Thoracic aorta endothelial cell (primary cell): ENCODE data around the gene SRSF9. TPM values are rescaled to one million over a fixed set of nuclear protein-coding genes. Genes with fewer than 3 reads are reported as not detected.

Experiments
- small RNA-seq: library from RNA; depleted of rRNA; stranded (forward); fragments of <200 nt; gene quantifications from one replicate; pipeline ENCODE3, GENCODE V24; 2012
- total RNA-seq: library from RNA; depleted of rRNA; stranded (reverse); fragments of >200 nt; gene quantifications from 2 replicates; pipeline ENCODE4 v1.2.3, GENCODE V29; 2012

Gene SRSF9
- 179 and 196 TPM in 2 replicates for total RNA-seq

GRCh38 chr12:120469450-120470149 is at the start of gene SRSF9:
Gene SRSF9, minus strand, starts transcription at chr12:120469748. Its CDS starts 139 bp downstream, at chr12:120469609.

GRCh38 chr12:120495731-120496412 is 26.3 kb upstream of the SRSF9 start, which contains the start of gene DYNLL1:
Gene DYNLL1, plus strand, starts transcription at chr12:120496113. Its CDS starts 309 bp downstream, at chr12:120496422.

GRCh38 chr12:120445911-120446843 is 23.4 kb downstream of the SRSF9 start, which contains the start of the genes GATC and TRIAP1:
Gene GATC, plus strand, starts transcription at chr12:120446444. Its CDS starts 37 bp downstream, at chr12:120446481.
Gene TRIAP1, minus strand, starts transcription at chr12:120446384. Its CDS starts 12 bp downstream, at chr12:120446372.

GRCh38 chr12:120437735-120438494 is 31.6 kb downstream of the SRSF9 start, which contains the start of gene COX6A1:
Gene COX6A1, plus strand, starts transcription at chr12:120438113. Its CDS starts 14 bp downstream, at chr12:120438127.

Small RNA genes lying within 50 kb of the gene (small RNA-seq; reads per million reads assigned to genes)
- gene RF00019, result not detected

Other genes starting within 250 kb of the SRSF9 start
- gene PXN, start 204.0 kb downstream of the SRSF9 start, total RNA-seq, result 161 and 205 TPM in 2 replicates
- under 0.01 TPM in 2 replicates for gene RNU4-2, start 177.8 kb downstream of the SRSF9 start, total RNA-seq
- gene RNU4-1, start 176.5 kb downstream of the SRSF9 start, total RNA-seq, result under 0.01 TPM in 2 replicates
- gene SIRT4, start 167.4 kb downstream of the SRSF9 start, total RNA-seq, result 0.27 and 0.50 TPM in 2 replicates
- not detected in 2 replicates for gene PLA2G1B, start 142.0 kb downstream of the SRSF9 start, total RNA-seq
- gene MSI1, start 100.6 kb downstream of the SRSF9 start, total RNA-seq, result not detected in 2 replicates
- 248 and 252 TPM in 2 replicates for gene COX6A1, start 31.6 kb downstream of the SRSF9 start, total RNA-seq
- gene TRIAP1, start 23.4 kb downstream of the SRSF9 start, total RNA-seq, result 71.7 and 72.6 TPM in 2 replicates
- gene GATC, start 23.3 kb downstream of the SRSF9 start, total RNA-seq, result 30.3 and 36.2 TPM in 2 replicates
- 320 TPM in 2 replicates for gene DYNLL1, start 26.4 kb upstream of the SRSF9 start, total RNA-seq
- 20.8 and 22.3 TPM in 2 replicates for gene COQ5, start 59.4 kb upstream of the SRSF9 start, total RNA-seq
- gene RNF10, start 64.6 kb upstream of the SRSF9 start, total RNA-seq, result 165 and 196 TPM in 2 replicates
- gene POP5, start 111.7 kb upstream of the SRSF9 start, total RNA-seq, result 24.6 and 25.0 TPM in 2 replicates
- gene CABP1, start 170.9 kb upstream of the SRSF9 start, total RNA-seq, result 0.14 TPM in 1 of 2 replicates, not detected in the other
- 81.5 and 110 TPM in 2 replicates for gene MLEC, start 217.4 kb upstream of the SRSF9 start, total RNA-seq
- 22.1 and 28.4 TPM in 2 replicates for gene UNC119B, start 240.7 kb upstream of the SRSF9 start, total RNA-seq